SK-N-SH (cell line): Measurements from ENCODE around the gene POMC. TPM values are rescaled to one million over a fixed set of nuclear protein-coding genes. Genes with fewer than 3 reads are reported as not detected.

Experiments used
- CTCF ChIA-PET: fragments of 300-600, 350-600 bp; formaldehyde crosslinking; extraction: SDS; loops from one replicate; lab custom pipeline; 2021; lab: Yijun Ruan, JAX
- POLR2A ChIA-PET: fragments of 350-600 bp; sonication (Branson Sonifier 250); formaldehyde crosslinking; extraction: SDS; loops from one replicate; lab custom pipeline; 2020; ENCODE audit warnings: antibody characterized with exemption, inconsistent platforms; lab: Yijun Ruan, JAX
- DNase-seq: peaks from one replicate; pipeline ENCODE4 v3.0.0; 2012
- H2AFZ ChIP-seq: fragments of 200-600 bp; sonication (generic); 2 replicates; pipeline ENCODE4 v1.8.1; 2016; ENCODE audit warnings: antibody characterized with exemption, mild to moderate bottlenecking, low read depth
- H3F3A ChIP-seq: fragments of 200-600 bp; sonication (generic); replicated peaks from 2 replicates; pipeline ENCODE3; 2016; ENCODE audit warnings: antibody characterized with exemption, mild to moderate bottlenecking; ENCODE audit not compliant: insufficient read depth
- H3K27ac ChIP-seq, 2 experiments: fragments of 200-500 bp in 1 of 2; fragments of 200-600 bp in 1 of 2; sonication (Bioruptor generic) in 1 of 2; sonication (generic), shearing (Covaris generic) in 1 of 2; 2 replicates each; pipeline versions ENCODE4 v1.5.1 to v1.6.1; 2014 to 2016; ENCODE audit warnings: low read depth in 2 of 2, inconsistent platforms in 1 of 2, low read length in 1 of 2, mild to moderate bottlenecking in 1 of 2, mixed read lengths in 1 of 2
- H3K27me3 ChIP-seq: fragments of 200-600 bp; sonication (generic), shearing (Covaris generic); 2 replicates; pipeline ENCODE4 v1.6.1; 2016; ENCODE audit warnings: mixed run types; ENCODE audit not compliant: insufficient read depth
- H3K36me3 ChIP-seq, 2 experiments: fragments of 200-500 bp in 1 of 2; fragments of 200-600 bp in 1 of 2; sonication (Bioruptor generic) in 1 of 2; sonication (generic) in 1 of 2; replicated peaks in 1 of 2; 2 replicates each; pipeline versions ENCODE3 to v1.5.1; 2014 to 2016; ENCODE audit warnings: low read length in 1 of 2, mild to moderate bottlenecking in 1 of 2; ENCODE audit not compliant: insufficient read depth in 2 of 2, control insufficient read depth in 1 of 2
- H3K4me1 ChIP-seq, 2 experiments: fragments of 200-500 bp in 1 of 2; fragments of 200-600 bp in 1 of 2; sonication (Bioruptor generic) in 1 of 2; sonication (generic), shearing (Covaris generic) in 1 of 2; 2 replicates each; pipeline versions ENCODE4 v1.5.1 to v1.6.1; 2014 to 2016; ENCODE audit warnings: low read depth in 1 of 2, low read length in 1 of 2, mixed run types in 1 of 2; ENCODE audit not compliant: insufficient read depth in 2 of 2, control insufficient read depth in 1 of 2
- H3K4me2 ChIP-seq: fragments of 200-600 bp; sonication (generic), shearing (Covaris generic); 2 replicates; pipeline ENCODE4 v1.6.1; 2017; ENCODE audit warnings: mixed run types
- H3K4me3 ChIP-seq, 2 experiments: fragments of 200-500 bp in 1 of 2; fragments of 200-600 bp in 1 of 2; sonication (Bioruptor generic) in 1 of 2; sonication (generic), shearing (Covaris generic) in 1 of 2; 2 replicates each; pipeline versions ENCODE4 v1.5.1 to v1.8.1; 2014 to 2016; ENCODE audit warnings: low read depth in 2 of 2, inconsistent platforms in 1 of 2, low read length in 1 of 2, mild to moderate bottlenecking in 1 of 2, mixed read lengths in 1 of 2, moderate library complexity in 1 of 2
- H3K79me2 ChIP-seq: fragments of 200-600 bp; sonication (generic); 2 replicates; pipeline ENCODE4 v1.8.1; 2017; ENCODE audit warnings: mild to moderate bottlenecking; ENCODE audit not compliant: insufficient read depth
- H3K9ac ChIP-seq: fragments of 200-600 bp; sonication (generic); 2 replicates; pipeline ENCODE4 v1.6.1; 2017; ENCODE audit warnings: mixed run types
- H3K9me2 ChIP-seq: fragments of 200-600 bp; sonication (generic); 2 replicates; pipeline ENCODE4 v1.6.1; 2017; ENCODE audit warnings: mixed run types
- H3K9me3 ChIP-seq: fragments of 200-600 bp; sonication (generic); 2 replicates; pipeline ENCODE4 v1.6.1; 2017; ENCODE audit warnings: mixed run types, mild to moderate bottlenecking, moderate library complexity
- H4K20me1 ChIP-seq: fragments of 200-600 bp; sonication (generic); 2 replicates; pipeline ENCODE4 v1.6.1; 2017; ENCODE audit warnings: mild to moderate bottlenecking, mixed run types; ENCODE audit not compliant: insufficient read depth
- CHD2 ChIP-seq: fragments of 150-350 bp; IDR thresholded peaks from 2 replicates; pipeline ENCODE4 v1.6.1; 2018; ENCODE audit warnings: low read length; ENCODE audit not compliant: partially characterized antibody
- ELF1 ChIP-seq: IDR thresholded peaks from 2 replicates; pipeline ENCODE4 v1.4.0; 2012
- EP300 ChIP-seq, 2 experiments: IDR thresholded peaks; 2 replicates each; pipeline versions ENCODE4 v1.4.0 to v1.6.1; 2012; ENCODE audit warnings: borderline replicate concordance in 1 of 2, low read depth in 1 of 2, low read length in 1 of 2
- EZH2phosphoT487 ChIP-seq: fragments of 200-600 bp; sonication (generic); IDR thresholded peaks from 2 replicates; pipeline ENCODE4 v1.6.1; 2017; ENCODE audit warnings: low read depth, mixed run types, mild to moderate bottlenecking, antibody characterized with exemption, moderate library complexity, borderline replicate concordance
- FOXM1 ChIP-seq: IDR thresholded peaks from 2 replicates; pipeline ENCODE4 v1.4.0; 2012; ENCODE audit warnings: low read depth, mild to moderate bottlenecking
- GABPA ChIP-seq: IDR thresholded peaks from 2 replicates; pipeline ENCODE4 v1.4.0; 2012; ENCODE audit warnings: low read depth, mild to moderate bottlenecking
- JUND ChIP-seq: IDR thresholded peaks from 2 replicates; pipeline ENCODE4 v1.4.0; 2012
- MEF2A ChIP-seq: IDR thresholded peaks from 2 replicates; pipeline ENCODE4 v1.4.0; 2012; ENCODE audit warnings: low read depth, borderline replicate concordance
- NFIC ChIP-seq: IDR thresholded peaks from 2 replicates; pipeline ENCODE4 v1.4.0; 2012; ENCODE audit warnings: borderline replicate concordance
- NRF1 ChIP-seq: IDR thresholded peaks from 2 replicates; pipeline ENCODE4 v1.6.1; 2012; ENCODE audit warnings: low read depth, mild to moderate bottlenecking, low read length
- POLR2AphosphoS5 ChIP-seq: IDR thresholded peaks from 2 replicates; pipeline ENCODE4 v1.6.1; 2012; ENCODE audit warnings: low read depth, low read length
- RAD21 ChIP-seq: IDR thresholded peaks from 2 replicates; pipeline ENCODE4 v1.6.1; 2012; ENCODE audit warnings: mild to moderate bottlenecking, low read length
- SIN3A ChIP-seq: IDR thresholded peaks from 2 replicates; pipeline ENCODE4 v1.6.1; 2012; ENCODE audit warnings: low read depth, mild to moderate bottlenecking, low read length, moderate library complexity, borderline replicate concordance
- SMC3 ChIP-seq: IDR thresholded peaks from 2 replicates; pipeline ENCODE4 v1.6.1; 2012; ENCODE audit warnings: low read depth, low read length, improper control_type of control experiment
- TAF1 ChIP-seq: IDR thresholded peaks from 2 replicates; pipeline ENCODE4 v1.6.1; 2012; ENCODE audit warnings: low read depth, mild to moderate bottlenecking, low read length, moderate library complexity, borderline replicate concordance
- TCF12 ChIP-seq: IDR thresholded peaks from 2 replicates; pipeline ENCODE4 v1.4.0; 2012
- TEAD4 ChIP-seq: IDR thresholded peaks from 2 replicates; pipeline ENCODE4 v1.4.0; 2012; ENCODE audit warnings: mild to moderate bottlenecking, borderline replicate concordance; ENCODE audit not compliant: insufficient read depth
- USF2 ChIP-seq: fragments of 150-350 bp; IDR thresholded peaks from 2 replicates; pipeline ENCODE4 v1.6.1; 2017; ENCODE audit warnings: antibody characterized with exemption, low read length, low read depth, borderline replicate concordance
- YY1 ChIP-seq: IDR thresholded peaks from 2 replicates; pipeline ENCODE4 v1.4.0; 2012; ENCODE audit warnings: low read depth, mild to moderate bottlenecking
- WGBS: methylation state at CpG from one replicate; pipeline ENCODE4 v1.1.6; 2017; ENCODE audit warnings: low lambda C conversion rate; 5-methylcytosine and 5-hydroxymethylcytosine counted together
- polyA plus RNA-seq, 3 experiments: library from polyadenylated mRNA; depleted of rRNA; stranded (reverse); fragments of >200 nt; gene quantifications; 2 replicates each; pipeline ENCODE4 v1.2.3, GENCODE V29; 2012
- TF ChIP-seq, protein P1 (sequence below): IDR thresholded peaks from 2 replicates; pipeline ENCODE4 v1.4.0; 2012; ENCODE audit warnings: low read depth, borderline replicate concordance
- TF ChIP-seq, protein P2 (sequence below): IDR thresholded peaks from 2 replicates; pipeline ENCODE4 v1.4.0; 2012; ENCODE audit warnings: low read depth, borderline replicate concordance
- TF ChIP-seq, protein P3 (sequence below): IDR thresholded peaks from 2 replicates; pipeline ENCODE4 v1.4.0; 2012; ENCODE audit warnings: low read depth
- TF ChIP-seq, protein P4 (sequence below): IDR thresholded peaks from 2 replicates; pipeline ENCODE4 v1.6.1; 2012; ENCODE audit warnings: mild to moderate bottlenecking, low read depth, low read length, moderate library complexity

Gene POMC
- polyA plus RNA-seq, 1 of the 3 experiments (the other 2 are of a cell fraction), result not detected

DNA sequence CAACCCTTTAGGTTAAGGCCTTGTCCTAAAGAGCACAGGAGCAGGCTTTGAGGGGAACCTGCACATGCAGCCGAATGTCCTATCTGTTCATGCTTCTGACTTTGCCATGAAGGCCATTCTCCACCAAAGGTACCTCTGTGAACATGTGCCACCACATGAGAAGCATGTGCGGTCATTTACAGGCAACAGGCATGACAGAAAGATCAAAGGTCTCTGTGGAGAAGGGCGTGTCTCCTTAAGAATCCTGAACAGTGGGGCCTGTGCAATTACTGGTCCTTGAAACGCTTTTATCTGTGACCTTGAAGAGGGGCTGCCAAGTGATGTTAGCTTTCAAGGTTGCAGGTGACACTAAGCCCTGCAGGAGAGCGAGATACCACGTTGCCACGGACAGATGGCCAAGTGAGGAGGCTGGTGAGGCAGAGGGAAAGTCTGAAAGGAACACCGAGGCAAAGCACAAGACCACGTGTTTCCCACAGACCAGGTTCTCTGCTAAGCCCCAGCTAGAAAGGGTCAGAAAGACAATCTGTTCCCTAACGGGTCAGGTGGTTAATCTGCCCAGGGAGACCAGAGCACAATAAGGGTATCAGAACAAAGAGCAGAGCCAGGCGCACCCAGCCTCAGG is 19.5 kb upstream of the POMC start:
- Histone ChIP-seq H3F3A (no peaks in the 10 kb centered on the region), H3K9ac (no peak overlapping the region), H3K36me3 (no peaks in the 10 kb centered on the region), H3K4me2 (no peak overlapping the region), H3K4me1 (no peaks in the 10 kb centered on the region), H3K4me3 (no peak overlapping the region), H3K79me2 (no peaks in the 10 kb centered on the region), H3K9me2 (no peaks in the 10 kb centered on the region), H3K27me3 (peaks cover 5% of the 10 kb centered on the region; the same call in 1 of the 2 replicates), H3K9me3 (no peaks in the 10 kb centered on the region), H2AFZ (no peak overlapping the region), H4K20me1 (no peaks in the 10 kb centered on the region), H3K27ac (no peak overlapping the region)
- POLR2A ChIA-PET, result no interaction called here
- CTCF ChIA-PET, result interaction anchor here (0.6 to 2.9 kb wide), 4 partner anchors 9 to 41 kb away, joined by 3 to 29 read pairs (median 8); no protein-coding TSS in a partner anchor
- 70% methylated on average over 11 of the region's 11 CpGs for WGBS
- no peak for DNase-seq
- TF ChIP-seq JUND (no peak), EP300 (IDR thresholded peaks at IDR 0.05; ENCODE audit: borderline replicate concordance in 1 of 2, low read depth in 1 of 2, low read length in 1 of 2) (no peak), RAD21 (no peak), TCF12 (no peak), MEF2A (no peak), YY1 (no peak), SMC3 (no peak), TEAD4 (no peak), ELF1 (no peak), POLR2AphosphoS5 (no peak), NFIC (no peak), USF2 (no peak), GABPA (no peak), CHD2 (no peak), FOXM1 (no peak)
- TF ChIP-seq, protein P1, sequence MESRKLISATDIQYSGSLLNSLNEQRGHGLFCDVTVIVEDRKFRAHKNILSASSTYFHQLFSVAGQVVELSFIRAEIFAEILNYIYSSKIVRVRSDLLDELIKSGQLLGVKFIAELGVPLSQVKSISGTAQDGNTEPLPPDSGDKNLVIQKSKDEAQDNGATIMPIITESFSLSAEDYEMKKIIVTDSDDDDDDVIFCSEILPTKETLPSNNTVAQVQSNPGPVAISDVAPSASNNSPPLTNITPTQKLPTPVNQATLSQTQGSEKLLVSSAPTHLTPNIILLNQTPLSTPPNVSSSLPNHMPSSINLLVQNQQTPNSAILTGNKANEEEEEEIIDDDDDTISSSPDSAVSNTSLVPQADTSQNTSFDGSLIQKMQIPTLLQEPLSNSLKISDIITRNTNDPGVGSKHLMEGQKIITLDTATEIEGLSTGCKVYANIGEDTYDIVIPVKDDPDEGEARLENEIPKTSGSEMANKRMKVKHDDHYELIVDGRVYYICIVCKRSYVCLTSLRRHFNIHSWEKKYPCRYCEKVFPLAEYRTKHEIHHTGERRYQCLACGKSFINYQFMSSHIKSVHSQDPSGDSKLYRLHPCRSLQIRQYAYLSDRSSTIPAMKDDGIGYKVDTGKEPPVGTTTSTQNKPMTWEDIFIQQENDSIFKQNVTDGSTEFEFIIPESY, result no peak

GRCh38 chr2:25184254-25184653 is 15.9 kb upstream of the POMC start:
- CTCF ChIA-PET, result interaction anchor here (1.1 to 2.7 kb wide), 4 partner anchors 11 to 43 kb away, joined by 3 to 14 read pairs (median 4); no protein-coding TSS in a partner anchor
- Histone ChIP-seq H3K4me2 (no peak overlapping the region), H3K4me1 (no peaks in the 10 kb centered on the region), H3K27me3 (peaks cover 8% of the 10 kb centered on the region; the same call in 1 of the 2 replicates), H2AFZ (no peak overlapping the region), H3K27ac (no peak overlapping the region), H3K79me2 (no peaks in the 10 kb centered on the region), H3K4me3 (no peak overlapping the region), H3K36me3 (no peaks in the 10 kb centered on the region), H3F3A (no peaks in the 10 kb centered on the region), H3K9me2 (no peaks in the 10 kb centered on the region), H3K9ac (no peak overlapping the region), H3K9me3 (peaks cover 3% of the 10 kb centered on the region; the same call in 1 of the 2 replicates), H4K20me1 (no peaks in the 10 kb centered on the region)
- POLR2A ChIA-PET, result no interaction called here
- DNase-seq, result no peak
- WGBS, result 60% methylated on average over 5 of the region's 5 CpGs
- TF ChIP-seq MEF2A, result no peak
- TF ChIP-seq, protein P2, sequence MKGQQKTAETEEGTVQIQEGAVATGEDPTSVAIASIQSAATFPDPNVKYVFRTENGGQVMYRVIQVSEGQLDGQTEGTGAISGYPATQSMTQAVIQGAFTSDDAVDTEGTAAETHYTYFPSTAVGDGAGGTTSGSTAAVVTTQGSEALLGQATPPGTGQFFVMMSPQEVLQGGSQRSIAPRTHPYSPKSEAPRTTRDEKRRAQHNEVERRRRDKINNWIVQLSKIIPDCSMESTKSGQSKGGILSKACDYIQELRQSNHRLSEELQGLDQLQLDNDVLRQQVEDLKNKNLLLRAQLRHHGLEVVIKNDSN, result no peak
- no peak for TF ChIP-seq TAF1
- TF ChIP-seq EZH2phosphoT487, result no peak
- no peak for TF ChIP-seq RAD21
- TF ChIP-seq, protein P3, sequence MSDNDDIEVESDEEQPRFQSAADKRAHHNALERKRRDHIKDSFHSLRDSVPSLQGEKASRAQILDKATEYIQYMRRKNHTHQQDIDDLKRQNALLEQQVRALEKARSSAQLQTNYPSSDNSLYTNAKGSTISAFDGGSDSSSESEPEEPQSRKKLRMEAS, result no peak
- no peak for TF ChIP-seq NRF1
- TF ChIP-seq SIN3A, result no peak
- no peak for TF ChIP-seq SMC3
- TF ChIP-seq, protein P4, sequence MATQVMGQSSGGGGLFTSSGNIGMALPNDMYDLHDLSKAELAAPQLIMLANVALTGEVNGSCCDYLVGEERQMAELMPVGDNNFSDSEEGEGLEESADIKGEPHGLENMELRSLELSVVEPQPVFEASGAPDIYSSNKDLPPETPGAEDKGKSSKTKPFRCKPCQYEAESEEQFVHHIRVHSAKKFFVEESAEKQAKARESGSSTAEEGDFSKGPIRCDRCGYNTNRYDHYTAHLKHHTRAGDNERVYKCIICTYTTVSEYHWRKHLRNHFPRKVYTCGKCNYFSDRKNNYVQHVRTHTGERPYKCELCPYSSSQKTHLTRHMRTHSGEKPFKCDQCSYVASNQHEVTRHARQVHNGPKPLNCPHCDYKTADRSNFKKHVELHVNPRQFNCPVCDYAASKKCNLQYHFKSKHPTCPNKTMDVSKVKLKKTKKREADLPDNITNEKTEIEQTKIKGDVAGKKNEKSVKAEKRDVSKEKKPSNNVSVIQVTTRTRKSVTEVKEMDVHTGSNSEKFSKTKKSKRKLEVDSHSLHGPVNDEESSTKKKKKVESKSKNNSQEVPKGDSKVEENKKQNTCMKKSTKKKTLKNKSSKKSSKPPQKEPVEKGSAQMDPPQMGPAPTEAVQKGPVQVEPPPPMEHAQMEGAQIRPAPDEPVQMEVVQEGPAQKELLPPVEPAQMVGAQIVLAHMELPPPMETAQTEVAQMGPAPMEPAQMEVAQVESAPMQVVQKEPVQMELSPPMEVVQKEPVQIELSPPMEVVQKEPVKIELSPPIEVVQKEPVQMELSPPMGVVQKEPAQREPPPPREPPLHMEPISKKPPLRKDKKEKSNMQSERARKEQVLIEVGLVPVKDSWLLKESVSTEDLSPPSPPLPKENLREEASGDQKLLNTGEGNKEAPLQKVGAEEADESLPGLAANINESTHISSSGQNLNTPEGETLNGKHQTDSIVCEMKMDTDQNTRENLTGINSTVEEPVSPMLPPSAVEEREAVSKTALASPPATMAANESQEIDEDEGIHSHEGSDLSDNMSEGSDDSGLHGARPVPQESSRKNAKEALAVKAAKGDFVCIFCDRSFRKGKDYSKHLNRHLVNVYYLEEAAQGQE, result no peak
